Osteocyte (in vitro differentiated cells): Measurements from ENCODE around the gene MAGOH. TPM values are rescaled to one million over a fixed set of nuclear protein-coding genes. Genes with fewer than 3 reads are reported as not detected.

Experiments used
- DNase-seq: peaks from one replicate; pipeline ENCODE4 v3.0.0; 2021; ENCODE audit warnings: mixed read lengths; ENCODE audit not compliant: unreplicated experiment; ENCODE audit errors: extremely low spot score
- H3K27ac Mint-ChIP-seq: one replicate; pipeline ENCODE4 v1.8.0; 2021; ENCODE audit warnings: mild to moderate bottlenecking, mixed read lengths; ENCODE audit not compliant: unreplicated experiment
- H3K27me3 Mint-ChIP-seq: one replicate; pipeline ENCODE4 v1.8.0; 2021; ENCODE audit warnings: mixed read lengths; ENCODE audit not compliant: unreplicated experiment
- H3K36me3 Mint-ChIP-seq: one replicate; pipeline ENCODE4 v1.8.0; 2021; ENCODE audit warnings: mixed read lengths; ENCODE audit not compliant: unreplicated experiment
- H3K4me1 Mint-ChIP-seq: one replicate; pipeline ENCODE4 v1.8.0; 2021; ENCODE audit warnings: mixed read lengths; ENCODE audit not compliant: unreplicated experiment
- H3K4me3 Mint-ChIP-seq: one replicate; pipeline ENCODE4 v1.8.0; 2021; ENCODE audit warnings: mild to moderate bottlenecking, moderate library complexity, mixed read lengths; ENCODE audit not compliant: unreplicated experiment
- H3K9me3 Mint-ChIP-seq: one replicate; pipeline ENCODE4 v1.8.0; 2021; ENCODE audit warnings: mixed read lengths; ENCODE audit not compliant: unreplicated experiment
- CTCF ChIP-seq: fragments of 200-600 bp; sonication (generic); IDR thresholded peaks from 2 replicates; pipeline ENCODE4 v1.5.0; 2021; ENCODE audit warnings: antibody characterized with exemption, mild to moderate bottlenecking, moderate library complexity
- total RNA-seq: library from RNA; stranded (reverse); gene quantifications from 2 replicates; pipeline ENCODE4 v1.2.1, GENCODE V29; 2021

Gene MAGOH
- total RNA-seq, 1 donor from 2014 or later, result 37.7 TPM

- H3K27me3 Mint-ChIP-seq, result no peaks in the 10 kb centered on the region
- peaks cover 6% of the 10 kb centered on the region for H3K36me3 Mint-ChIP-seq
- no peaks in the 10 kb centered on the region for H3K9me3 Mint-ChIP-seq
- H3K4me1 Mint-ChIP-seq, result peaks cover 24% of the 10 kb centered on the region
- DNase-seq, result no peak
- peak overlapping the region; percentile 67 for H3K27ac Mint-ChIP-seq
- peak overlapping the region; percentile 95 for H3K4me3 Mint-ChIP-seq
- TF ChIP-seq CTCF, result no peak
Measured at GRCh38 chr1:53196017-53196484, 42.3 kb downstream of the MAGOH start.

GRCh38 chr1:53195246-53196016 is 42.9 kb downstream of the MAGOH start:
- TF ChIP-seq CTCF, result no peak
- DNase-seq, result no peak
- peak overlapping the region; percentile 95 for H3K4me3 Mint-ChIP-seq
- no peaks in the 10 kb centered on the region for H3K27me3 Mint-ChIP-seq
- H3K27ac Mint-ChIP-seq, result no peak overlapping the region
- peaks cover 3% of the 10 kb centered on the region for H3K36me3 Mint-ChIP-seq
- H3K9me3 Mint-ChIP-seq, result no peaks in the 10 kb centered on the region
- H3K4me1 Mint-ChIP-seq, result peaks cover 28% of the 10 kb centered on the region

- no peaks in the 10 kb centered on the region for H3K9me3 Mint-ChIP-seq
Measured at GRCh38 chr1:53190210-53190611, 48.1 kb downstream of the MAGOH start.

GRCh38 chr1:53189061-53189460 is 49.3 kb downstream of the MAGOH start:
- H3K4me1 Mint-ChIP-seq, result peaks cover 9% of the 10 kb centered on the region
- no peak for DNase-seq
- no peak for TF ChIP-seq CTCF
- no peaks in the 10 kb centered on the region for H3K9me3 Mint-ChIP-seq
- H3K27me3 Mint-ChIP-seq, result no peaks in the 10 kb centered on the region
- H3K27ac Mint-ChIP-seq, result no peak overlapping the region
- no peak overlapping the region for H3K4me3 Mint-ChIP-seq
- H3K36me3 Mint-ChIP-seq, result no peaks in the 10 kb centered on the region

More at GRCh38 chr1:53190210-53190611, 48.1 kb downstream of the MAGOH start:
- Mint-ChIP-seq H3K27me3 (no peaks in the 10 kb centered on the region), H3K36me3 (no peaks in the 10 kb centered on the region), H3K27ac (no peak overlapping the region), H3K4me1 (peaks cover 9% of the 10 kb centered on the region), H3K4me3 (no peak overlapping the region)
- TF ChIP-seq CTCF, result peak; percentile 20
- DNase-seq, result no peak

GRCh38 chr1:53188099-53188498 is 50.2 kb downstream of the MAGOH start:
- no peaks in the 10 kb centered on the region for H3K27me3 Mint-ChIP-seq
- no peaks in the 10 kb centered on the region for H3K36me3 Mint-ChIP-seq
- H3K9me3 Mint-ChIP-seq, result no peaks in the 10 kb centered on the region
- TF ChIP-seq CTCF, result no peak
- H3K27ac Mint-ChIP-seq, result no peak overlapping the region
- H3K4me3 Mint-ChIP-seq, result no peak overlapping the region
- no peak for DNase-seq
- peaks cover 9% of the 10 kb centered on the region for H3K4me1 Mint-ChIP-seq
